HepG2 (cell line): ENCODE measurements around the gene ATRN. TPM values are rescaled to one million over a fixed set of nuclear protein-coding genes. Genes with fewer than 3 reads are reported as not detected.

Experiments
- ATAC-seq: fragments of 200-7000 bp; cut with Tn5 transposase; 3 replicates; pipeline ENCODE4 v1.9.1; 2020; ENCODE audit warnings: mild to moderate bottlenecking, moderate library complexity
- BruUV-seq: library from RNA; stranded (reverse); fragments of 400-500 nt; replicated peaks from 2 replicates; lab custom pipeline; 2021; lab: Mats Ljungman, UMichigan
- CTCF ChIA-PET: fragments of 300-600 bp; formaldehyde crosslinking; extraction: SDS; loops from one replicate; lab custom pipeline; 2021; ENCODE audit warnings: low total read pairs, inconsistent platforms, low intra/inter-chr PET ratio; lab: Yijun Ruan, JAX
- POLR2A ChIA-PET: fragments of 350-600 bp; sonication (Branson Sonifier 250); formaldehyde crosslinking; loops from one replicate; lab custom pipeline; 2020; ENCODE audit warnings: antibody characterized with exemption, inconsistent platforms; lab: Yijun Ruan, JAX
- DNase-seq: peaks from one replicate; pipeline ENCODE4 v3.0.0-alpha.2; 2015; ENCODE audit warnings: low spot score
- FAIRE-seq: peaks from 3 replicates; lab custom pipeline; 2011; peaks lifted over from hg19 to GRCh38; lab: Jason Lieb, UNC
- H2AFZ ChIP-seq: one replicate; pipeline ENCODE4 v1.6.1; 2011; ENCODE audit warnings: low read length, inconsistent platforms
- H3K27ac ChIP-seq: fragments of 300-600 bp; 3 replicates; pipeline ENCODE4 v1.8.0; 2011; ENCODE audit warnings: mixed run types, mild to moderate bottlenecking, mixed read lengths, low read length, inconsistent platforms; ENCODE audit not compliant: insufficient read depth; ENCODE audit errors: extremely low read length
- H3K27me3 ChIP-seq, 2 experiments: fragments of 200-600 bp in 1 of 2; 2 replicates in 1 of 2; 3 replicates in 1 of 2; pipeline versions ENCODE4 v1.6.0 to v1.8.0; 2011; ENCODE audit warnings: low read length in 2 of 2, mild to moderate bottlenecking in 2 of 2, moderate library complexity in 2 of 2, inconsistent platforms in 1 of 2; ENCODE audit not compliant: insufficient read depth in 2 of 2, control insufficient read depth in 1 of 2
- H3K36me3 ChIP-seq, 2 experiments: fragments of 200-600 bp in 1 of 2; replicated peaks in 1 of 2; 2 replicates in 1 of 2; 3 replicates in 1 of 2; pipeline versions ENCODE4 v1.5.1 to v1.8.0; 2011; ENCODE audit warnings: low read length in 2 of 2, inconsistent platforms in 1 of 2; ENCODE audit not compliant: insufficient read depth in 2 of 2, control insufficient read depth in 1 of 2
- H3K4me1 ChIP-seq: 2 replicates; pipeline ENCODE4 v1.5.1; 2012; ENCODE audit warnings: low read length, inconsistent platforms; ENCODE audit not compliant: insufficient read depth
- H3K4me2 ChIP-seq: 2 replicates; pipeline ENCODE4 v1.6.0; 2011; ENCODE audit warnings: low read depth, low read length, inconsistent platforms
- H3K4me3 ChIP-seq, 3 experiments: fragments of 200-600 bp in 1 of 3; sonication (generic), shearing (Covaris generic) in 1 of 3; replicated peaks in 1 of 3; 2 replicates each; pipeline ENCODE4 v1.5.1; 2011 to 2016; ENCODE audit warnings: low read length in 3 of 3, inconsistent platforms in 2 of 3, low read depth in 2 of 3, mild to moderate bottlenecking in 2 of 3, control low read depth in 1 of 3, mixed read lengths in 1 of 3; ENCODE audit not compliant: insufficient read depth in 1 of 3
- H3K79me2 ChIP-seq: one replicate; pipeline ENCODE4 v1.6.1; 2011; ENCODE audit warnings: low read length, inconsistent platforms; ENCODE audit not compliant: insufficient read depth
- H3K9ac ChIP-seq: 2 replicates; pipeline ENCODE4 v1.6.0; 2011; ENCODE audit warnings: mild to moderate bottlenecking, low read depth, low read length, inconsistent platforms; ENCODE audit not compliant: insufficient read depth
- H3K9me3 ChIP-seq: 2 replicates; pipeline ENCODE4 v1.5.1; 2012; ENCODE audit warnings: mild to moderate bottlenecking, low read length
- H4K20me1 ChIP-seq: 2 replicates; pipeline ENCODE4 v1.6.0; 2011; ENCODE audit warnings: inconsistent platforms, mild to moderate bottlenecking, low read length, moderate library complexity; ENCODE audit not compliant: insufficient read depth
- BRF2 ChIP-seq: sonication (generic); formaldehyde crosslinking; IDR thresholded peaks from 2 replicates; pipeline ENCODE4 v1.8.1; 2022; ENCODE audit warnings: mild to moderate bottlenecking, missing genetic modification reagents
- ETV6 ChIP-seq: sonication (generic); formaldehyde crosslinking; conservative IDR thresholded peaks from 2 replicates; pipeline ENCODE4 v1.4.0; 2020; ENCODE audit warnings: missing genetic modification reagents
- KLF9 ChIP-seq: IDR thresholded peaks from 2 replicates; pipeline ENCODE4 v1.6.1; 2016; ENCODE audit warnings: low read depth
- MIER3 ChIP-seq: IDR thresholded peaks from 2 replicates; pipeline ENCODE4 v1.6.1; 2016; ENCODE audit warnings: missing compliant biosample characterization, borderline replicate concordance
- PAWR ChIP-seq: sonication (generic); formaldehyde crosslinking; IDR thresholded peaks from 2 replicates; pipeline ENCODE4 v1.4.0; 2020; ENCODE audit warnings: missing genetic modification reagents, mild to moderate bottlenecking, borderline replicate concordance
- SRSF4 ChIP-seq: fragments of 200-400 bp; formaldehyde crosslinking; IDR thresholded peaks from one replicate; pipeline ENCODE4 v1.6.1; 2018; ENCODE audit warnings: mild to moderate bottlenecking, low read depth, low read length, moderate library complexity; ENCODE audit not compliant: poor library complexity, severe bottlenecking
- TFDP1 ChIP-seq: IDR thresholded peaks from 2 replicates; pipeline ENCODE4 v1.6.1; 2016; ENCODE audit warnings: missing compliant biosample characterization, missing genetic modification reagents, borderline replicate concordance
- ZFAT ChIP-seq: sonication (generic); formaldehyde crosslinking; conservative IDR thresholded peaks from 2 replicates; pipeline ENCODE4 v1.8.1; 2023; ENCODE audit warnings: missing genetic modification reagents, inconsistent platforms
- ZNF33A ChIP-seq: sonication (generic); formaldehyde crosslinking; IDR thresholded peaks from 2 replicates; pipeline ENCODE4 v1.5.1; 2020; ENCODE audit warnings: missing genetic modification reagents, mild to moderate bottlenecking, moderate library complexity, borderline replicate concordance
- ZNF547 ChIP-seq: sonication (generic); formaldehyde crosslinking; IDR thresholded peaks from 2 replicates; pipeline ENCODE4 v1.5.1; 2020; ENCODE audit warnings: mild to moderate bottlenecking, missing genetic modification reagents
- ZNF670 ChIP-seq: sonication (generic); formaldehyde crosslinking; IDR thresholded peaks from 2 replicates; pipeline ENCODE4 v1.8.0; 2022; ENCODE audit warnings: mild to moderate bottlenecking, missing genetic modification reagents, borderline replicate concordance
- ZNF780A ChIP-seq: sonication (generic); formaldehyde crosslinking; IDR thresholded peaks from 2 replicates; pipeline ENCODE4 v1.8.0; 2022; ENCODE audit warnings: mild to moderate bottlenecking, missing genetic modification reagents, moderate library complexity
- WGBS: methylation state at CpG from one replicate; pipeline ENCODE4 v1.1.6; 2017; ENCODE audit warnings: low lambda C conversion rate; 5-methylcytosine and 5-hydroxymethylcytosine counted together
- in situ Hi-C: cut with HindIII; loops from 2 replicates; pipeline ENCODE4 v1.10.0; 2017; ENCODE audit warnings: low pct_unique_long_range_greater_than_20kb; ENCODE audit not compliant: extremely low pct_ligation_motif_present
- intact Hi-C: fragments of 100-400 bp; cut with micrococcal nuclease; formaldehyde crosslinking; loops from one replicate; pipeline ENCODE4 v1.10.0; 2022; ENCODE audit not compliant: unreplicated experiment
- polyA plus RNA-seq, 8 experiments: library from polyadenylated mRNA; depleted of rRNA in 3 of 8; stranded (reverse) in 7 of 8; unstranded in 1 of 8; fragments of >200 nt; fragmentation: Illumina TruSeq in 4 of 8; extraction: Trizol in 4 of 8; gene quantifications; 2 replicates each; pipeline versions ENCODE4 v1.2.1 to v1.2.3, GENCODE V29; 2011 to 2016; ENCODE audit warnings: low read depth in 4 of 8, missing spikeins in 1 of 8, mixed read lengths in 1 of 8; ENCODE audit not compliant: insufficient read depth in 1 of 8
- total RNA-seq, 5 experiments: library from RNA; depleted of rRNA; stranded (reverse); fragments of >200 nt; fragmentation: Illumina TruSeq; extraction: Trizol; gene quantifications; 2 replicates each; pipeline ENCODE4 v1.2.3, GENCODE V29; 2016; ENCODE audit warnings: low read depth in 1 of 5

ATRN gene
- total and polyA plus RNA-seq, 2 of the 13 experiments (the other 11 are each of a cell fraction or from before 2014, with no cell fraction given) = 44.2 to 81.1 TPM

- TF ChIP-seq BRF2 (CRISPR knock-in tag) (no peak), PAWR (CRISPR knock-in tag) (no peak), TFDP1 (CRISPR knock-in tag) (no peak), MIER3 (CRISPR knock-in tag) (no peak)
These were observed 226.1 kb downstream of the ATRN start (continued) for GRCh38 chr20:3696745-3697587.

- ChIA-PET CTCF (no interaction called here), POLR2A (no interaction called here)
- intact Hi-C loops (no loop called here), in situ Hi-C loops (no loop called here)
- peaks cover 24% of the 10 kb centered on the region for H3K4me1 ChIP-seq
- H3K27ac ChIP-seq = no peak overlapping the region
- H3K27me3 ChIP-seq = peaks cover 24 to 59% of the 10 kb centered on the region in 2 experiments; a peak in 3 of 5 replicates
- no peak for TF ChIP-seq ZNF670 (CRISPR knock-in tag)
- no peak for TF ChIP-seq KLF9 (CRISPR knock-in tag)
- TF ChIP-seq ZNF33A (CRISPR knock-in tag) = no peak
- no peak for TF ChIP-seq SRSF4
- TF ChIP-seq ZFAT (CRISPR knock-in tag) = no peak
- no peak for TF ChIP-seq ETV6 (CRISPR knock-in tag)
- no peak for TF ChIP-seq ZNF780A (CRISPR knock-in tag)
- no peak for TF ChIP-seq ZNF547 (CRISPR knock-in tag)
- no peaks in the 10 kb centered on the region for H4K20me1 ChIP-seq
- DNase-seq = no peak
- H3K9ac ChIP-seq = no peak overlapping the region
- no peak overlapping the region for H2AFZ ChIP-seq
- no TSS peak for BruUV-seq
- H3K4me2 ChIP-seq = no peak overlapping the region
- no peaks in the 10 kb centered on the region for H3K36me3 ChIP-seq
- H3K4me3 ChIP-seq = no peak overlapping the region
- no peak for FAIRE-seq
- no peaks in the 10 kb centered on the region for H3K79me2 ChIP-seq
- 31% methylated on average over 18 of the region's 18 CpGs for WGBS
- peak; percentile 9 for ATAC-seq
- peaks cover 5% of the 10 kb centered on the region; the same call in 1 of the 2 replicates for H3K9me3 ChIP-seq
These were observed 226.9 kb downstream of the ATRN start for GRCh38 chr20:3697588-3698305.
